HPDE6-E6E7 (cell line): ENCODE data around the gene PGC.

Experiments
- DNase-seq: peaks from one replicate; pipeline ENCODE4 v3.0.0; 2011; ENCODE audit warnings: missing footprints; ENCODE audit errors: extremely low spot score

Gene PGC

GRCh38 chr6:41714556-41715273 is 32.5 kb downstream of the PGC start:
- no peak for DNase-seq

- DNase-seq: peak; percentile 76
Observed at GRCh38 chr6:41713650-41714291, 33.4 kb downstream of the PGC start.

- DNase-seq: peak; percentile 94
Observed at GRCh38 chr6:41713159-41713649, 34.0 kb downstream of the PGC start.

- DNase-seq: no peak
Observed at GRCh38 chr6:41712651-41713103, 34.5 kb downstream of the PGC start.

- no peak for DNase-seq
Observed at GRCh38 chr6:41711323-41712038, 35.7 kb downstream of the PGC start.

GRCh38 chr6:41709375-41709774 is 37.8 kb downstream of the PGC start:
- no peak for DNase-seq

- no peak for DNase-seq
Observed at GRCh38 chr6:41708856-41709255, 38.3 kb downstream of the PGC start.

GRCh38 chr6:41707565-41708200 is 39.5 kb downstream of the PGC start:
- DNase-seq: no peak

- DNase-seq: no peak
Observed at GRCh38 chr6:41706876-41707564, 40.2 kb downstream of the PGC start.

- DNase-seq: peak; percentile 80
Observed at GRCh38 chr6:41705996-41706835, 41.0 kb downstream of the PGC start.

- DNase-seq: no peak
Observed at GRCh38 chr6:41705311-41705995, 41.7 kb downstream of the PGC start.

GRCh38 chr6:41704656-41705310 is 42.4 kb downstream of the PGC start:
- DNase-seq: no peak

- no peak for DNase-seq
Observed at GRCh38 chr6:41704028-41704427, 43.2 kb downstream of the PGC start.

- DNase-seq: no peak
Observed at GRCh38 chr6:41702771-41703494, 44.3 kb downstream of the PGC start.

GRCh38 chr6:41702089-41702745 is 45.0 kb downstream of the PGC start:
- no peak for DNase-seq

GRCh38 chr6:41700463-41701347 is 46.5 kb downstream of the PGC start:
- no peak for DNase-seq

- no peak for DNase-seq
Observed at GRCh38 chr6:41699063-41699462, 48.1 kb downstream of the PGC start.
